ENCODE measurements around the gene CSNK1G1.

DNA sequence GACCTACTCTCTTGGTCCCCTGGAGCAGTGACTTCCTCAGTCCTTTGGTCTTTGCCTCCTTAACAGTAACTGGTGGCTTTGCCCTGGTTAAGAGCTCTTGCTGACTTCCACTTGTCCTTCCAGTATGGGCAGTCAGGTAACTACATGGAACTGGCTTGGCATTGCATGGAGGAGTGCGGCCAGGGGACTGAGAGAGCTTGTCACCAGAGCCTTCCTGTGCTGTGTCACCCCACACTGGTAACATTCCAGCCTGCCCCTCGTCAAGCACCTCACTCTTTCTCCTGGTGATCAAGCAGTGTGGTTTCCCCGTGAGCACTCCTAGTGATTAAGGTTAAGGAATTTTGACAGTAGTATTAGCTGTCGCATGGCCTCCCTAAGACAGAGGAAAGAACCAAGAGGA lies 223.8 kb downstream of the CSNK1G1 start:
- TF ChIP-seq POLR2A (IDR thresholded peaks at IDR 0.05; ENCODE audit: low read depth, low read length), result no peak
- TF ChIP-seq TAF1 (IDR thresholded peaks at IDR 0.05; ENCODE audit: borderline replicate concordance, low read depth, low read length), result no peak
